Stimulated activated CD4-positive, alpha-beta T cell treated with anti-CD3 and anti-CD28 coated beads, Interleukin-2, amount 100 ng/mL, for 4 hours (primary cell): Measurements from ENCODE around the gene MOV10L1.
"Not testable (repeated sequence)": the region's sequence is repeated elsewhere in the genome, so short reads cannot be mapped to it uniquely, and the experiment has no call there.

Source experiments
- DNase-seq: peaks from one replicate; pipeline ENCODE4 v3.0.0-alpha.2; 2020; ENCODE audit warnings: low read depth

Gene MOV10L1

GRCh38 chr22:50104141-50104544, 14.3 kb downstream of the MOV10L1 start:
- DNase-seq, result no peak

- no peak for DNase-seq
These were observed 15.6 kb downstream of the MOV10L1 start for GRCh38 chr22:50105208-50106100.

GRCh38 chr22:50107529-50107928, 17.7 kb downstream of the MOV10L1 start:
- no peak for DNase-seq

- no peak for DNase-seq
These were observed 21.2 kb downstream of the MOV10L1 start for GRCh38 chr22:50111056-50111455.

- DNase-seq, result no peak
These were observed 22.6 kb downstream of the MOV10L1 start for GRCh38 chr22:50112151-50113118.

GRCh38 chr22:50114221-50115021, 24.6 kb downstream of the MOV10L1 start:
- DNase-seq, result no peak

GRCh38 chr22:50115693-50116092, 25.9 kb downstream of the MOV10L1 start:
- no peak for DNase-seq

GRCh38 chr22:50117168-50117762, 27.5 kb downstream of the MOV10L1 start:
- DNase-seq, result no peak

- no peak for DNase-seq
These were observed 28.3 kb downstream of the MOV10L1 start for GRCh38 chr22:50118129-50118528.

- no peak for DNase-seq
These were observed 28.9 kb downstream of the MOV10L1 start for GRCh38 chr22:50118557-50119168.

- no peak for DNase-seq
These were observed 29.5 kb downstream of the MOV10L1 start for GRCh38 chr22:50119169-50119767.

- DNase-seq, result no peak
These were observed 30.0 kb downstream of the MOV10L1 start for GRCh38 chr22:50119768-50120251.

- no peak for DNase-seq
These were observed 31.5 kb downstream of the MOV10L1 start for GRCh38 chr22:50121202-50121740.

- DNase-seq, result no peak
These were observed 33.3 kb downstream of the MOV10L1 start for GRCh38 chr22:50123119-50123518.

GRCh38 chr22:50125029-50125428, 35.2 kb downstream of the MOV10L1 start:
- no peak for DNase-seq

- no peak for DNase-seq
These were observed 39.4 kb downstream of the MOV10L1 start for GRCh38 chr22:50129121-50129736.

- no peak for DNase-seq
These were observed 42.1 kb downstream of the MOV10L1 start for GRCh38 chr22:50131894-50132293.

GRCh38 chr22:50134481-50134880, 44.7 kb downstream of the MOV10L1 start:
- no peak for DNase-seq

- DNase-seq, result no peak
These were observed 46.8 kb downstream of the MOV10L1 start for GRCh38 chr22:50136581-50137015.

- not testable (repeated sequence) for DNase-seq
These were observed 47.5 kb downstream of the MOV10L1 start for GRCh38 chr22:50137277-50137676.
